Measurements from ENCODE around the gene POU2F1. TPM values are rescaled to one million over a fixed set of nuclear protein-coding genes. Genes with fewer than 3 reads are reported as not detected.

Gene POU2F1
- total RNA-seq, 1 experiment from 2014 or later, result 24.5 TPM

GRCh38 chr1:167272369-167272957 is 51.8 kb downstream of the POU2F1 start:
- ATAC-seq, result no peak
- peaks cover 70% of the 10 kb centered on the region for H3K79me2 ChIP-seq (ENCODE audit: insufficient read depth, low read length)

More at GRCh38 chr1:167272369-167272957, 51.8 kb downstream of the POU2F1 start:
- no peaks in the 10 kb centered on the region for H3K9me3 ChIP-seq (ENCODE audit: control insufficient read depth in 1 of 2, insufficient read depth in 1 of 2, low read depth in 1 of 2, low read length in 2 of 2)
- POLR2A ChIA-PET, result no interaction called here
- H3K27ac ChIP-seq (ENCODE audit: low read depth, low read length), result no peak overlapping the region
- no peak overlapping the region for H3K9ac ChIP-seq (ENCODE audit: low read length)
- no peaks in the 10 kb centered on the region for H3K9me2 ChIP-seq (ENCODE audit: insufficient read depth)
- intact Hi-C loops (cut with micrococcal nuclease), result no loop called here
- H3K4me1 ChIP-seq (ENCODE audit: control insufficient read depth in 1 of 2, insufficient read depth in 2 of 2, low read length in 2 of 2), result peaks cover 0 to 14% of the 10 kb centered on the region in 2 experiments; a peak in 2 of 4 replicates
- no peak overlapping the region for H3K4me2 ChIP-seq (ENCODE audit: low read length)
- H2AFZ ChIP-seq (ENCODE audit: low read depth, low read length, poor library complexity, severe bottlenecking), result no peak overlapping the region
- CTCF ChIA-PET, result no interaction called here
- no peak for TF ChIP-seq TCF7L2 (IDR thresholded peaks at IDR 0.05; ENCODE audit: borderline replicate concordance, extremely low read depth, insufficient read depth, insufficient read length)
- TF ChIP-seq JUND (IDR thresholded peaks at IDR 0.05), result no peak
- no peak for TF ChIP-seq ZNF274 (IDR thresholded peaks at IDR 0.05; ENCODE audit: low read depth, low read length)
- no peak for TF ChIP-seq ELF1 (IDR thresholded peaks at IDR 0.05; ENCODE audit: borderline replicate concordance, low read depth)
- TF ChIP-seq EZH2phosphoT487 (IDR thresholded peaks at IDR 0.05; ENCODE audit: borderline replicate concordance), result no peak
- TF ChIP-seq CBX3 (IDR thresholded peaks at IDR 0.05; ENCODE audit: low read depth), result no peak
- TF ChIP-seq POLR2A (IDR thresholded peaks at IDR 0.05; ENCODE audit: borderline replicate concordance, extremely low read depth, insufficient read depth, insufficient read length), result no peak
- no peak for TF ChIP-seq REST (IDR thresholded peaks at IDR 0.05; ENCODE audit: low read depth)
- H4K20me1 ChIP-seq (ENCODE audit: insufficient read depth), result no peaks in the 10 kb centered on the region
- DNase-seq (ENCODE audit: low read depth, low spot score), result no peak
- H3K27me3 ChIP-seq (ENCODE audit: insufficient read depth, low read length), result no peaks in the 10 kb centered on the region
- RAD21 ChIA-PET (ENCODE audit: low non-redundant PET in 1 of 2, low total read pairs in 2 of 2, uncharacterized antibody in 2 of 2, unreplicated experiment in 2 of 2), result no interaction called here
- H3K4me3 ChIP-seq (replicated peaks in 1 of 2; ENCODE audit: low read depth in 1 of 2, low read length in 2 of 2), result no peak overlapping the region
- no TSS peak for BruUV-seq (replicated peaks)
- no peaks in the 10 kb centered on the region for H3K36me3 ChIP-seq (ENCODE audit: control insufficient read depth in 1 of 2, insufficient read depth in 2 of 2, low read length in 2 of 2)

All from HCT116 (cell line).